Measurements from ENCODE around the gene TRA2A. TPM values are rescaled to one million over a fixed set of nuclear protein-coding genes. Genes with fewer than 3 reads are reported as not detected.

Gene TRA2A
- total and polyA plus RNA-seq, 2 experiments from 2014 or later = 55.4 to 57.2 TPM

GRCh38 chr7:23544913-23545354 lies 13.2 kb upstream of the TRA2A start:
- H2AFZ ChIP-seq = no peak overlapping the region

GRCh38 chr7:23542752-23543151 lies 11.0 kb upstream of the TRA2A start:
- Histone ChIP-seq H3K4me3 (no peak overlapping the region), H2AFZ (no peak overlapping the region), H3K4me2 (no peak overlapping the region), H3K9me3 (ENCODE audit: low read depth) (no peaks in the 10 kb centered on the region), H3K79me2 (no peaks in the 10 kb centered on the region), H3K9me2 (replicated peaks; ENCODE audit: insufficient read depth) (no peaks in the 10 kb centered on the region), H3K27ac (no peak overlapping the region), H4K20me1 (ENCODE audit: insufficient read depth, poor library complexity, severe bottlenecking) (no peaks in the 10 kb centered on the region), H3K4me1 (ENCODE audit: insufficient read depth) (no peaks in the 10 kb centered on the region), H3K27me3 (no peaks in the 10 kb centered on the region), H3K36me3 (replicated peaks; ENCODE audit: insufficient read depth, low read depth) (no peaks in the 10 kb centered on the region)
- DNase-seq (ENCODE audit: low spot score) = no peak
- WGBS (ENCODE audit: low lambda C conversion rate, missing lambda C conversion rate) = 95% methylated on average over 3 of the region's 3 CpGs
- TF ChIP-seq CTCF (IDR thresholded peaks at IDR 0.05; ENCODE audit: poor library complexity) (no peak), EZH2phosphoT487 (IDR thresholded peaks at IDR 0.05; ENCODE audit: low read depth, severe bottlenecking, unreplicated experiment) (no peak), EZH2 (IDR thresholded peaks at IDR 0.05; ENCODE audit: borderline replicate concordance) (no peak)

More at GRCh38 chr7:23544913-23545354, 13.2 kb upstream of the TRA2A start:
- Histone ChIP-seq H3K79me2 (no peaks in the 10 kb centered on the region), H3K9me3 (ENCODE audit: low read depth) (no peaks in the 10 kb centered on the region), H3K27ac (no peak overlapping the region), H3K4me3 (no peak overlapping the region), H3K4me2 (no peak overlapping the region), H3K9me2 (replicated peaks; ENCODE audit: insufficient read depth) (no peaks in the 10 kb centered on the region), H3K36me3 (replicated peaks; ENCODE audit: insufficient read depth, low read depth) (no peaks in the 10 kb centered on the region), H3K4me1 (ENCODE audit: insufficient read depth) (no peaks in the 10 kb centered on the region), H3K27me3 (no peaks in the 10 kb centered on the region), H4K20me1 (ENCODE audit: insufficient read depth, poor library complexity, severe bottlenecking) (no peaks in the 10 kb centered on the region)
- TF ChIP-seq EZH2 (IDR thresholded peaks at IDR 0.05; ENCODE audit: borderline replicate concordance) (no peak), CTCF (IDR thresholded peaks at IDR 0.05; ENCODE audit: poor library complexity) (peak; percentile 46)
- WGBS (ENCODE audit: low lambda C conversion rate, missing lambda C conversion rate) = 28% methylated on average over 2 of the region's 2 CpGs
- peak; percentile 52 for DNase-seq (ENCODE audit: low spot score)

GRCh38 chr7:23539494-23539907 lies 7.7 kb upstream of the TRA2A start:
- DNase-seq (ENCODE audit: low spot score) = no peak
- no peak overlapping the region for H2AFZ ChIP-seq
- H3K79me2 ChIP-seq = no peaks in the 10 kb centered on the region
- no peaks in the 10 kb centered on the region for H3K9me2 ChIP-seq (replicated peaks; ENCODE audit: insufficient read depth)
- H3K4me2 ChIP-seq = no peak overlapping the region
- H3K36me3 ChIP-seq (replicated peaks; ENCODE audit: insufficient read depth, low read depth) = no peaks in the 10 kb centered on the region
- no peaks in the 10 kb centered on the region for H3K27me3 ChIP-seq
- H3K4me1 ChIP-seq (ENCODE audit: insufficient read depth) = no peaks in the 10 kb centered on the region
- TF ChIP-seq EZH2 (IDR thresholded peaks at IDR 0.05; ENCODE audit: borderline replicate concordance) (no peak), CTCF (IDR thresholded peaks at IDR 0.05; ENCODE audit: poor library complexity) (no peak), EZH2phosphoT487 (IDR thresholded peaks at IDR 0.05; ENCODE audit: low read depth, severe bottlenecking, unreplicated experiment) (no peak)
- H3K9me3 ChIP-seq (ENCODE audit: low read depth) = no peaks in the 10 kb centered on the region
- 73% methylated on average over 4 of the region's 4 CpGs for WGBS (ENCODE audit: low lambda C conversion rate, missing lambda C conversion rate)
- no peak overlapping the region for H3K4me3 ChIP-seq
- no peak overlapping the region for H3K27ac ChIP-seq
- H4K20me1 ChIP-seq (ENCODE audit: insufficient read depth, poor library complexity, severe bottlenecking) = no peaks in the 10 kb centered on the region

GRCh38 chr7:23538301-23538700 lies 6.5 kb upstream of the TRA2A start:
- TF ChIP-seq EZH2 (IDR thresholded peaks at IDR 0.05; ENCODE audit: borderline replicate concordance) (no peak), EZH2phosphoT487 (IDR thresholded peaks at IDR 0.05; ENCODE audit: low read depth, severe bottlenecking, unreplicated experiment) (no peak), CTCF (IDR thresholded peaks at IDR 0.05; ENCODE audit: poor library complexity) (no peak)
- Histone ChIP-seq H3K9me3 (ENCODE audit: low read depth) (no peaks in the 10 kb centered on the region), H3K27me3 (no peaks in the 10 kb centered on the region), H3K4me1 (ENCODE audit: insufficient read depth) (no peaks in the 10 kb centered on the region), H3K79me2 (no peaks in the 10 kb centered on the region), H3K27ac (no peak overlapping the region), H3K4me3 (no peak overlapping the region), H3K36me3 (replicated peaks; ENCODE audit: insufficient read depth, low read depth) (no peaks in the 10 kb centered on the region), H4K20me1 (ENCODE audit: insufficient read depth, poor library complexity, severe bottlenecking) (no peaks in the 10 kb centered on the region), H3K9me2 (replicated peaks; ENCODE audit: insufficient read depth) (no peaks in the 10 kb centered on the region), H3K4me2 (no peak overlapping the region), H2AFZ (no peak overlapping the region)
- DNase-seq (ENCODE audit: low spot score) = no peak
- WGBS (ENCODE audit: low lambda C conversion rate, missing lambda C conversion rate) = 96% methylated on average over 3 of the region's 3 CpGs
